Neural crest cell (in vitro differentiated cells): Measurements from ENCODE around the gene CMC1. TPM values are rescaled to one million over a fixed set of nuclear protein-coding genes. Genes with fewer than 3 reads are reported as not detected.

ENCODE experiments used
- DNase-seq: peaks from one replicate; pipeline ENCODE4 v3.0.0; 2021; ENCODE audit warnings: low read depth, mixed read lengths, low spot score
- H3K27ac Mint-ChIP-seq: one replicate; pipeline ENCODE4 v1.8.0; 2021; ENCODE audit warnings: mild to moderate bottlenecking, mixed read lengths; ENCODE audit not compliant: unreplicated experiment
- H3K27me3 Mint-ChIP-seq: 2 replicates; pipeline ENCODE4 v1.8.0; 2021; ENCODE audit warnings: low read depth, mild to moderate bottlenecking, mixed read lengths
- H3K36me3 Mint-ChIP-seq: 2 replicates; pipeline ENCODE4 v1.8.0; 2021; ENCODE audit warnings: low read depth, mild to moderate bottlenecking, mixed read lengths
- H3K4me1 Mint-ChIP-seq: 2 replicates; pipeline ENCODE4 v1.8.0; 2021; ENCODE audit warnings: mixed read lengths
- H3K4me3 Mint-ChIP-seq: one replicate; pipeline ENCODE4 v1.8.0; 2021; ENCODE audit warnings: mild to moderate bottlenecking, mixed read lengths
- H3K9me3 Mint-ChIP-seq: 2 replicates; pipeline ENCODE4 v1.8.0; 2021; ENCODE audit warnings: mixed read lengths
- total RNA-seq: library from RNA; stranded (reverse); gene quantifications from 2 replicates; pipeline ENCODE4 v1.2.1, GENCODE V29; 2021
- TF ChIP-seq, protein P1 (sequence below): fragments of 200-600 bp; sonication (generic); conservative IDR thresholded peaks from 2 replicates; pipeline ENCODE4 v1.5.0; 2021; ENCODE audit warnings: antibody characterized with exemption, mild to moderate bottlenecking

The CMC1 gene
- total RNA-seq, 1 donor from 2014 or later = 10.1 TPM

- Mint-ChIP-seq H3K27me3 (no peaks in the 10 kb centered on the region), H3K4me3 (no peak overlapping the region), H3K9me3 (no peaks in the 10 kb centered on the region), H3K27ac (no peak overlapping the region), H3K4me1 (peaks cover 11% of the 10 kb centered on the region), H3K36me3 (no peaks in the 10 kb centered on the region)
- TF ChIP-seq, protein P1, sequence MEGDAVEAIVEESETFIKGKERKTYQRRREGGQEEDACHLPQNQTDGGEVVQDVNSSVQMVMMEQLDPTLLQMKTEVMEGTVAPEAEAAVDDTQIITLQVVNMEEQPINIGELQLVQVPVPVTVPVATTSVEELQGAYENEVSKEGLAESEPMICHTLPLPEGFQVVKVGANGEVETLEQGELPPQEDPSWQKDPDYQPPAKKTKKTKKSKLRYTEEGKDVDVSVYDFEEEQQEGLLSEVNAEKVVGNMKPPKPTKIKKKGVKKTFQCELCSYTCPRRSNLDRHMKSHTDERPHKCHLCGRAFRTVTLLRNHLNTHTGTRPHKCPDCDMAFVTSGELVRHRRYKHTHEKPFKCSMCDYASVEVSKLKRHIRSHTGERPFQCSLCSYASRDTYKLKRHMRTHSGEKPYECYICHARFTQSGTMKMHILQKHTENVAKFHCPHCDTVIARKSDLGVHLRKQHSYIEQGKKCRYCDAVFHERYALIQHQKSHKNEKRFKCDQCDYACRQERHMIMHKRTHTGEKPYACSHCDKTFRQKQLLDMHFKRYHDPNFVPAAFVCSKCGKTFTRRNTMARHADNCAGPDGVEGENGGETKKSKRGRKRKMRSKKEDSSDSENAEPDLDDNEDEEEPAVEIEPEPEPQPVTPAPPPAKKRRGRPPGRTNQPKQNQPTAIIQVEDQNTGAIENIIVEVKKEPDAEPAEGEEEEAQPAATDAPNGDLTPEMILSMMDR = no peak
- no peak for DNase-seq
These were observed 34.3 kb upstream of the CMC1 start for GRCh38 chr3:28207000-28207733.

DNA sequence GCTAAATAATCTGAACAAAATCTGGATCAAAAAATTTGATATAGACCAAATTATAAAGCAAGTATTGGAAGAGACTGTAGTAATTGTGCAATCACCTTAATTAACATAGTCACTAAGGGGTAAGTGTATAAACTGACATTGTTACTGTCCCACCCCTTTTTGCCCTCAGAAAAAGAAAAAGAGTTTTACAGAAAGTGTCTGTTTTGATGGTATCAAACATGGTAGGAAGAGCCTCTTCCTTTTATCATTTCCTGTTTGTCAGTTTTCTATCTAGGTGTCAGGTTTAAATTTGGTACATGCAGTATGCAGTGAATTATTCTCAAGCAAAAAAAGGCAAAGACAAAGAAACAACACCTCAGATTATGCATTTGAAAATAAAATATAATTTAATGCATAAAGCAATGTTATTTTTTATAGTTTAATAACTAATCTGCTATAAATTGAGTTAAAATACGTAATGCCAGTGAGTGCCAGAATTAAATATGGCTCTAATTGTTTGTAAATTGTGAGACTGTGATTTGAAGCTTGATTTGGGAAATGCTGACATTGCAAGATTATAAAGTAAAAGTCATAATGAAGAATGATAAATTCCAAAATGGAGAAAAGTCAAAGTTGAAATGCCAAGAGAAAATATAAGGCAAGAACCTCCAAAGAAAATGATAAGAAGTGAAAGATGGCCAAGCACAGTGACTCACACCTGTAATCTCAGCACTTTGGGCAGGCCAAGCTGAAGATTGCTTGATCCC lies 30.3 kb upstream of the CMC1 start:
- TF ChIP-seq, protein P1 = no peak
- Mint-ChIP-seq H3K4me3 (no peak overlapping the region), H3K4me1 (peaks cover 11% of the 10 kb centered on the region), H3K27me3 (no peaks in the 10 kb centered on the region), H3K27ac (no peak overlapping the region), H3K36me3 (peaks cover 2% of the 10 kb centered on the region), H3K9me3 (peaks cover 12% of the 10 kb centered on the region)
- DNase-seq = no peak

GRCh38 chr3:28212681-28213080 lies 28.7 kb upstream of the CMC1 start:
- no peaks in the 10 kb centered on the region for H3K27me3 Mint-ChIP-seq
- H3K9me3 Mint-ChIP-seq = peaks cover 15% of the 10 kb centered on the region
- peaks cover 2% of the 10 kb centered on the region for H3K36me3 Mint-ChIP-seq
- DNase-seq = no peak
- TF ChIP-seq, protein P1 = no peak
- no peak overlapping the region for H3K4me3 Mint-ChIP-seq
- H3K4me1 Mint-ChIP-seq = no peaks in the 10 kb centered on the region
- no peak overlapping the region for H3K27ac Mint-ChIP-seq

DNA sequence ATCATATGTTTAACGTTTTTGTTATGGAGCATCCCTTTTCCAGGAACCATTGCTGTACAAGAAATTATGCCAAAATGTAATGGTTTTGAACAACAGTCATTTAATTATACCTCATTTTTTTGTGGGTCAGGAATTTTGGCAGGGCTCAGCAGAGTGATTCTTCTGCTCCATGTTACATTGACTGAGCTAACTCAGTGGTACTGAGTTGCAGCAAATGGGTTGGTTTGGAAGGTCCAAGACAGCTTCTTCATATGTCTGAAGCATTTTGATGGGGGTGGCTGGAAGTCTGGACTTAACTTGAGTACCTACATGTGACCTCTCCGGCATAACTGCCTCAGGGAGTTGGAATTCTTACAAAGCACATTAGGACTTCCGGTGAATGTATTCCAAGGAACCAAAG lies 26.0 kb upstream of the CMC1 start:
- TF ChIP-seq, protein P1 = no peak
- no peaks in the 10 kb centered on the region for H3K27me3 Mint-ChIP-seq
- no peak for DNase-seq
- peaks cover 2% of the 10 kb centered on the region for H3K36me3 Mint-ChIP-seq
- H3K4me1 Mint-ChIP-seq = no peaks in the 10 kb centered on the region
- H3K4me3 Mint-ChIP-seq = no peak overlapping the region
- H3K9me3 Mint-ChIP-seq = peaks cover 15% of the 10 kb centered on the region
- no peak overlapping the region for H3K27ac Mint-ChIP-seq

- DNase-seq = no peak
- Mint-ChIP-seq H3K27me3 (no peaks in the 10 kb centered on the region), H3K36me3 (peaks cover 2% of the 10 kb centered on the region), H3K4me1 (no peaks in the 10 kb centered on the region), H3K9me3 (peaks cover 13% of the 10 kb centered on the region), H3K4me3 (no peak overlapping the region), H3K27ac (no peak overlapping the region)
- TF ChIP-seq, protein P1 = no peak
These were observed 23.1 kb upstream of the CMC1 start for GRCh38 chr3:28218071-28218916.
